Measurements from ENCODE around the gene CDH13. TPM values are rescaled to one million over a fixed set of nuclear protein-coding genes. Genes with fewer than 3 reads are reported as not detected.

CDH13 gene
- total RNA-seq, 1 donor from 2014 or later: 45.1 TPM

DNA sequence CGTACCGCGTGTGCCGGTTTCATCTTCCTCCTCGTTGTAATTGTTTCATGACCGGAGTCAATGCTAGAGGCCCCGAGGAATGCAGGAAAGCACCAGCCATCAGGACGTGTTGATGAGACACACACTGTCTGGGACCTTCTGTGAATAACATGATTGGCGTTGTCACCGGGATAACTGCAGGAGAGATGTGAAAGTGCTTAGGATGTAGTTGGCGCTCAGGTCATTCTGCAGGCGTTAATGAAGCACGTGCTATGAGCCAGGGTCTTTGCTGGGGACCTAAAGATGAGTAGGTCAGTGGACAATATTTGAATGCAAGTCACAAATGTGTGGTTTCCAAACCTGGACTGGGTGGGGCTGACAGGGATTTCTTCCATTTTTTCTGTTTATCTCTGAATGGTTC is 999.4 kb downstream of the CDH13 start:
- no peak for DNase-seq (ENCODE audit: low spot score)
- no peaks in the 10 kb centered on the region for H3K27me3 Mint-ChIP-seq (ENCODE audit: low read depth)
- H3K4me3 Mint-ChIP-seq (ENCODE audit: unreplicated experiment): no peak overlapping the region
- no peak overlapping the region for H3K27ac Mint-ChIP-seq (ENCODE audit: unreplicated experiment)
- no peaks in the 10 kb centered on the region for H3K4me1 Mint-ChIP-seq (ENCODE audit: low read depth)
- TF ChIP-seq, protein P1, sequence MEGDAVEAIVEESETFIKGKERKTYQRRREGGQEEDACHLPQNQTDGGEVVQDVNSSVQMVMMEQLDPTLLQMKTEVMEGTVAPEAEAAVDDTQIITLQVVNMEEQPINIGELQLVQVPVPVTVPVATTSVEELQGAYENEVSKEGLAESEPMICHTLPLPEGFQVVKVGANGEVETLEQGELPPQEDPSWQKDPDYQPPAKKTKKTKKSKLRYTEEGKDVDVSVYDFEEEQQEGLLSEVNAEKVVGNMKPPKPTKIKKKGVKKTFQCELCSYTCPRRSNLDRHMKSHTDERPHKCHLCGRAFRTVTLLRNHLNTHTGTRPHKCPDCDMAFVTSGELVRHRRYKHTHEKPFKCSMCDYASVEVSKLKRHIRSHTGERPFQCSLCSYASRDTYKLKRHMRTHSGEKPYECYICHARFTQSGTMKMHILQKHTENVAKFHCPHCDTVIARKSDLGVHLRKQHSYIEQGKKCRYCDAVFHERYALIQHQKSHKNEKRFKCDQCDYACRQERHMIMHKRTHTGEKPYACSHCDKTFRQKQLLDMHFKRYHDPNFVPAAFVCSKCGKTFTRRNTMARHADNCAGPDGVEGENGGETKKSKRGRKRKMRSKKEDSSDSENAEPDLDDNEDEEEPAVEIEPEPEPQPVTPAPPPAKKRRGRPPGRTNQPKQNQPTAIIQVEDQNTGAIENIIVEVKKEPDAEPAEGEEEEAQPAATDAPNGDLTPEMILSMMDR (IDR thresholded peaks at IDR 0.05): no peak
- no peaks in the 10 kb centered on the region for H3K9me3 Mint-ChIP-seq (ENCODE audit: low read depth)
- H3K36me3 Mint-ChIP-seq (ENCODE audit: low read depth): no peaks in the 10 kb centered on the region

DNA sequence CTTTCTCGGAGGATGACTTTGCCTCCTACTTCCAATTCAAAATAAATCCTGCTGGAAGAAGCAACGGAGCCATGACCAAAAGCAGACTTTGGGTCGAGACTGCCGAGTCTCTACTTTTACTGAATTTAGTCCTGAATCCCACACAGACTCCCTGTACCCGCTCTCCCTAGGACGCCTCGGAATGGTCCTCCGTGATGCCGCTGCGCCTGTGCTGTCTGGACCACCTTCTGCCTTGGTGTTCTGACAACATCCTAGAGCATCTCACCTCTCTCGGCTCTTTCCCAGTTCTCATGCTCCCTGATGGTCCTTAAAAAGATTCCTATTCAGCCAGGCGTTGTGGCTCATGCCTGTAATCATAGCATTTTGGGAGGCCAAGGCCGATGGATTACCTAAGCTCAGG is 999.9 kb downstream of the CDH13 start:
- no peak overlapping the region for H3K27ac Mint-ChIP-seq (ENCODE audit: unreplicated experiment)
- DNase-seq (ENCODE audit: low spot score): no peak
- no peaks in the 10 kb centered on the region for H3K9me3 Mint-ChIP-seq (ENCODE audit: low read depth)
- TF ChIP-seq, protein P1 (IDR thresholded peaks at IDR 0.05): no peak
- no peaks in the 10 kb centered on the region for H3K27me3 Mint-ChIP-seq (ENCODE audit: low read depth)
- H3K36me3 Mint-ChIP-seq (ENCODE audit: low read depth): no peaks in the 10 kb centered on the region
- H3K4me1 Mint-ChIP-seq (ENCODE audit: low read depth): no peaks in the 10 kb centered on the region
- H3K4me3 Mint-ChIP-seq (ENCODE audit: unreplicated experiment): no peak overlapping the region

DNA sequence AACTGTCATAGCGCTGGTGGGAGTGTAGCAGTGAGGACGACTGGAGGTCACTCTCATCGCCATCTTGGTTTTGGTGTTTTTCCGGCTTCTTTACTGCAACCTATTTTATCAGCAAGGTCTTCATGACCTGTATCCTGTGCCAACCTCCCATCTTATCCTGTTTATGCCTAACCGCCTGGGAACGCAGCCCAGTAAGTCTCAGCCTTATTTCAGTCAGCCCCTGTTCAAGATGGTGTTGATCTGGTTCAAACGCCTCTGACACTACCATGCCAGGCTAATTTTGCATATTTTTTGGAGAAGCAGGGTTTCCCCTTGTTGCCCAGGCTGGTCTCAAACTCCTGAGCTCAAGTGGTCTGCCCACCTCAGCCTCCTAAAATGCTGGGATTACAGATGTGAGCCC is 1001.2 kb downstream of the CDH13 start:
- Mint-ChIP-seq H3K27me3 (ENCODE audit: low read depth) (no peaks in the 10 kb centered on the region), H3K36me3 (ENCODE audit: low read depth) (no peaks in the 10 kb centered on the region), H3K27ac (ENCODE audit: unreplicated experiment) (no peak overlapping the region), H3K4me1 (ENCODE audit: low read depth) (no peaks in the 10 kb centered on the region), H3K4me3 (ENCODE audit: unreplicated experiment) (no peak overlapping the region), H3K9me3 (ENCODE audit: low read depth) (no peaks in the 10 kb centered on the region)
- TF ChIP-seq, protein P1 (IDR thresholded peaks at IDR 0.05): no peak
- no peak for DNase-seq (ENCODE audit: low spot score)

DNA sequence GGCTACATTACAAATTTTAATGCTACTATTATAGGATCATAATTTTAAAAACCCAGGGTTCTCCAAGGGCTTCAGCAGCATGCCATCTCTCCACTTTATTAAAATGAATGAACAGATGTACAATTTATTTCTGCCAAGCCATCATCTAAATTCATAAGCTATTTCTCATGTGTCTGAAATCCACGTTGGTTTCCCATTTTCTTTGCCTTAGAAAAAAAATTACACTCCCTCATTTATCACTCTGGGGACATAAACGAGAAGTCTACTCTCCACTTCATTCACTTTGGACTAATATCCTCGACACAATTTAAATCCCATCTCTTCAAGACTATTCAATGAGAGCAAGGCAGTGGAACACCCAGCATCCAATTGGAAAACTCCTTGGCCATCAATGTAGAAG is 1002.7 kb downstream of the CDH13 start:
- Mint-ChIP-seq H3K36me3 (ENCODE audit: low read depth) (no peaks in the 10 kb centered on the region), H3K4me3 (ENCODE audit: unreplicated experiment) (no peak overlapping the region), H3K27ac (ENCODE audit: unreplicated experiment) (no peak overlapping the region), H3K4me1 (ENCODE audit: low read depth) (no peaks in the 10 kb centered on the region), H3K27me3 (ENCODE audit: low read depth) (no peaks in the 10 kb centered on the region), H3K9me3 (ENCODE audit: low read depth) (no peaks in the 10 kb centered on the region)
- DNase-seq (ENCODE audit: low spot score): no peak
- TF ChIP-seq, protein P1 (IDR thresholded peaks at IDR 0.05): no peak

DNA sequence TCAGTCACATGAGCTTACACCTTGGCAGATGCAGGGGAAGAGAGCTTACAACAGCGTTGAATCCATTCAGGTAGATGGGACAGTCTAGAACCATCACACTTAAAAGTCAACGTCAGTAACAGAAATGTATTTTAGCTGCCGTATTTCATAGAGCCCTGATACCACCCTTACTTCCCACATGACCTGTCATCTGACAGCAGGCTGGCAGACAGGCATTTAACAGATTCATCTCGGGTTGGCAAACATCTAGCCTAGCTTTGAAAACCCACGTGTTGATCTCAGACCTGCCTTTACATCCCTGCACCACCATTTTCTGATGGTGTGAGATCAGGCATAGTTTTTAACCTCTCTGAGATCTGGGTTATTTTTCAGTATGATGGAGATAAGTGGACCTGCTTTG is 1003.1 kb downstream of the CDH13 start:
- H3K27ac Mint-ChIP-seq (ENCODE audit: unreplicated experiment): no peak overlapping the region
- H3K4me3 Mint-ChIP-seq (ENCODE audit: unreplicated experiment): no peak overlapping the region
- no peaks in the 10 kb centered on the region for H3K27me3 Mint-ChIP-seq (ENCODE audit: low read depth)
- H3K36me3 Mint-ChIP-seq (ENCODE audit: low read depth): no peaks in the 10 kb centered on the region
- no peaks in the 10 kb centered on the region for H3K9me3 Mint-ChIP-seq (ENCODE audit: low read depth)
- no peak for DNase-seq (ENCODE audit: low spot score)
- TF ChIP-seq, protein P1 (IDR thresholded peaks at IDR 0.05): no peak
- H3K4me1 Mint-ChIP-seq (ENCODE audit: low read depth): no peaks in the 10 kb centered on the region
